H1 (cell line): Measurements from ENCODE around the gene CBR3. TPM values are rescaled to one million over a fixed set of nuclear protein-coding genes. Genes with fewer than 3 reads are reported as not detected.

ENCODE experiments used
- CTCF ChIA-PET: fragments of 300-600 bp; sonication (Branson Sonifier 250); formaldehyde crosslinking; loops from one replicate; lab custom pipeline; 2021; ENCODE audit not compliant: partially characterized antibody; lab: Charles Lee
- POLR2A ChIA-PET: fragments of 300-600 bp; sonication (Branson Sonifier 250); formaldehyde crosslinking; loops from one replicate; lab custom pipeline; 2021; ENCODE audit warnings: inconsistent platforms; ENCODE audit not compliant: partially characterized antibody; lab: Charles Lee
- DNase-seq, 2 experiments: peaks; one replicate each; pipeline versions ENCODE4 v3.0.0 to v3.0.0-alpha.2; 2010 to 2022; ENCODE audit warnings: low spot score in 2 of 2, low read depth in 1 of 2, mixed read lengths in 1 of 2
- FAIRE-seq: peaks from 2 replicates; lab custom pipeline; 2011; peaks lifted over from hg19 to GRCh38; lab: Jason Lieb, UNC
- H2AFZ ChIP-seq: 2 replicates; pipeline ENCODE4 v1.8.1; 2012; ENCODE audit warnings: low read length, inconsistent platforms
- H2AK5ac ChIP-seq: 2 replicates; pipeline ENCODE4 v1.6.1; 2013; ENCODE audit warnings: low read depth, low read length
- H2BK120ac ChIP-seq: replicated peaks from 2 replicates; pipeline ENCODE3; 2013; ENCODE audit warnings: low read depth, low read length, inconsistent platforms
- H2BK12ac ChIP-seq: 2 replicates; pipeline ENCODE4 v1.6.1; 2013; ENCODE audit warnings: low read depth, low read length
- H2BK15ac ChIP-seq: 2 replicates; pipeline ENCODE4 v1.6.1; 2013; ENCODE audit warnings: low read length
- H2BK20ac ChIP-seq: 2 replicates; pipeline ENCODE4 v1.6.1; 2013; ENCODE audit warnings: low read length
- H2BK5ac ChIP-seq: 2 replicates; pipeline ENCODE4 v1.6.1; 2013; ENCODE audit warnings: low read depth, low read length
- H3K14ac ChIP-seq: 2 replicates; pipeline ENCODE4 v1.6.1; 2013; ENCODE audit warnings: inconsistent platforms; ENCODE audit not compliant: insufficient read length
- H3K18ac ChIP-seq: 2 replicates; pipeline ENCODE4 v1.6.1; 2013; ENCODE audit warnings: low read length; ENCODE audit errors: extremely low read depth
- H3K23ac ChIP-seq: 2 replicates; pipeline ENCODE4 v1.6.1; 2013; ENCODE audit warnings: inconsistent platforms; ENCODE audit not compliant: insufficient read length
- H3K23me2 ChIP-seq: 2 replicates; pipeline ENCODE4 v1.6.1; 2013; ENCODE audit warnings: low read depth, low read length
- H3K27ac ChIP-seq: 2 replicates; pipeline ENCODE4 v1.6.1; 2011; ENCODE audit warnings: low read depth, low read length, inconsistent platforms
- H3K27me3 ChIP-seq, 4 experiments: replicated peaks in 1 of 4; 1 replicate in 1 of 4; 2 replicates in 3 of 4; pipeline versions ENCODE4 v1.6.1 to v1.8.1; 2011 to 2013; ENCODE audit warnings: low read length in 3 of 4, mild to moderate bottlenecking in 3 of 4, inconsistent platforms in 2 of 4, mixed read lengths in 2 of 4, moderate library complexity in 1 of 4; ENCODE audit not compliant: control insufficient read depth in 3 of 4, insufficient read depth in 3 of 4; ENCODE audit errors: extremely low read depth in 1 of 4
- H3K36me3 ChIP-seq, 4 experiments: 2 replicates each; pipeline versions ENCODE4 v1.6.1 to v1.8.1; 2011 to 2013; ENCODE audit warnings: mild to moderate bottlenecking in 4 of 4, low read length in 3 of 4, moderate library complexity in 2 of 4, control low read depth in 1 of 4, inconsistent platforms in 1 of 4; ENCODE audit not compliant: insufficient read depth in 4 of 4, control insufficient read depth in 2 of 4
- H3K4ac ChIP-seq: replicated peaks from 2 replicates; pipeline ENCODE3; 2013; ENCODE audit warnings: low read length, low read depth, mixed read lengths, inconsistent platforms; ENCODE audit not compliant: insufficient read length
- H3K4me1 ChIP-seq, 4 experiments: replicated peaks in 1 of 4; 1 replicate in 1 of 4; 2 replicates in 3 of 4; pipeline versions ENCODE4 v1.6.1 to v1.8.1; 2011 to 2013; ENCODE audit warnings: low read length in 3 of 4, inconsistent platforms in 2 of 4, mixed read lengths in 1 of 4; ENCODE audit not compliant: insufficient read depth in 4 of 4, control insufficient read depth in 3 of 4
- H3K4me2 ChIP-seq, 2 experiments: 2 replicates each; pipeline versions ENCODE4 v1.6.1 to v1.8.1; 2011 to 2013; ENCODE audit warnings: low read depth in 2 of 2, low read length in 2 of 2, control low read depth in 1 of 2, inconsistent platforms in 1 of 2, mild to moderate bottlenecking in 1 of 2; ENCODE audit not compliant: insufficient read depth in 1 of 2
- H3K4me3 ChIP-seq, 4 experiments: fragments of 200-600, 300-600 bp in 1 of 4; sonication (generic), shearing (Covaris generic), sonication (Bioruptor Twin) in 1 of 4; 2 replicates each; pipeline versions ENCODE4 v1.5.1 to v1.8.1; 2011 to 2016; ENCODE audit warnings: low read length in 4 of 4, low read depth in 3 of 4, control low read depth in 2 of 4, inconsistent platforms in 2 of 4, mild to moderate bottlenecking in 2 of 4, mixed read lengths in 1 of 4, moderate library complexity in 1 of 4; ENCODE audit not compliant: insufficient read depth in 2 of 4; ENCODE audit errors: extremely low read depth in 1 of 4
- H3K56ac ChIP-seq: replicated peaks from 2 replicates; pipeline ENCODE3; 2013; ENCODE audit warnings: low read depth, mild to moderate bottlenecking, mixed read lengths, low read length, inconsistent platforms; ENCODE audit not compliant: insufficient read length
- H3K79me1 ChIP-seq: 2 replicates; pipeline ENCODE4 v1.6.1; 2013; ENCODE audit warnings: low read depth, low read length, control low read depth
- H3K79me2 ChIP-seq, 2 experiments: 2 replicates each; pipeline versions ENCODE4 v1.6.1 to v1.8.1; 2012 to 2013; ENCODE audit warnings: low read length in 2 of 2, mild to moderate bottlenecking in 2 of 2, inconsistent platforms in 1 of 2; ENCODE audit not compliant: insufficient read depth in 2 of 2, control insufficient read depth in 1 of 2
- H3K9ac ChIP-seq, 4 experiments: replicated peaks in 1 of 4; 1 replicate in 1 of 4; 2 replicates in 3 of 4; pipeline versions ENCODE4 v1.6.1 to v1.8.1; 2011 to 2013; ENCODE audit warnings: low read depth in 3 of 4, low read length in 3 of 4, control low read depth in 2 of 4, mild to moderate bottlenecking in 2 of 4, moderate library complexity in 2 of 4, inconsistent platforms in 1 of 4; ENCODE audit errors: extremely low read depth in 1 of 4
- H3K9me3 ChIP-seq, 2 experiments: 2 replicates each; pipeline versions ENCODE4 v1.6.1 to v1.8.1; 2012 to 2013; ENCODE audit warnings: mild to moderate bottlenecking in 2 of 2, moderate library complexity in 2 of 2, control low read depth in 1 of 2, inconsistent platforms in 1 of 2, low read depth in 1 of 2, low read length in 1 of 2, mixed read lengths in 1 of 2; ENCODE audit not compliant: insufficient read depth in 2 of 2
- H4K20me1 ChIP-seq, 2 experiments: replicated peaks in 1 of 2; 2 replicates each; pipeline versions ENCODE3 to v1.8.1; 2011 to 2013; ENCODE audit warnings: inconsistent platforms in 2 of 2, low read length in 2 of 2, mild to moderate bottlenecking in 1 of 2; ENCODE audit not compliant: insufficient read depth in 2 of 2, control insufficient read depth in 1 of 2
- H4K5ac ChIP-seq: 2 replicates; pipeline ENCODE4 v1.6.1; 2013; ENCODE audit warnings: low read length, low read depth, mixed read lengths, inconsistent platforms; ENCODE audit not compliant: insufficient read length
- H4K8ac ChIP-seq: 2 replicates; pipeline ENCODE4 v1.8.0; 2013; ENCODE audit warnings: mild to moderate bottlenecking, moderate library complexity, low read length, inconsistent platforms; ENCODE audit not compliant: insufficient read depth; ENCODE audit errors: extremely low read depth
- H4K91ac ChIP-seq: replicated peaks from 2 replicates; pipeline ENCODE3; 2013; ENCODE audit warnings: low read length, mixed read lengths, inconsistent platforms; ENCODE audit not compliant: insufficient read length
- CEBPB ChIP-seq: IDR thresholded peaks from 2 replicates; pipeline ENCODE4 v1.6.1; 2012; ENCODE audit warnings: low read depth, low read length
- EP300 ChIP-seq, 2 experiments: IDR thresholded peaks; 1 replicate in 1 of 2; 2 replicates in 1 of 2; pipeline ENCODE4 v1.6.1; 2011 to 2012; ENCODE audit warnings: low read depth in 2 of 2, low read length in 2 of 2, mild to moderate bottlenecking in 2 of 2, borderline replicate concordance in 1 of 2, inconsistent platforms in 1 of 2, moderate library complexity in 1 of 2
- KDM1A ChIP-seq: fragments of 200-600, 300-600 bp; sonication (generic); IDR thresholded peaks from 2 replicates; pipeline ENCODE4 v1.7.1; 2016; ENCODE audit warnings: mild to moderate bottlenecking, low read length, borderline replicate concordance
- RFX5 ChIP-seq: IDR thresholded peaks from 2 replicates; pipeline ENCODE4 v1.6.1; 2011; ENCODE audit warnings: low read depth, low read length, improper control_type of control experiment, borderline replicate concordance
- SRF ChIP-seq: IDR thresholded peaks from 2 replicates; pipeline ENCODE4 v1.6.1; 2011; ENCODE audit warnings: mild to moderate bottlenecking, low read depth, low read length, moderate library complexity
- TCF12 ChIP-seq: IDR thresholded peaks from 2 replicates; pipeline ENCODE4 v1.6.1; 2011; ENCODE audit warnings: low read depth, mild to moderate bottlenecking, low read length
- ZNF274 ChIP-seq: IDR thresholded peaks from 2 replicates; pipeline ENCODE4 v1.7.0; 2012; ENCODE audit warnings: low read length, borderline replicate concordance; ENCODE audit errors: extremely low read depth
- WGBS, 2 experiments: shearing (Covaris generic) in 1 of 2; methylation state at CpG; one replicate each; pipeline versions ENCODE4 v1.1.6 to v1.1.7; 2013 to 2015; ENCODE audit warnings: low lambda C conversion rate in 2 of 2, mixed read lengths in 2 of 2, inconsistent platforms in 1 of 2, low coverage in 1 of 2, missing lambda C conversion rate in 1 of 2; ENCODE audit not compliant: insufficient replicate concordance in 2 of 2, insufficient coverage in 1 of 2, insufficient read length in 1 of 2; ENCODE audit errors: extremely low coverage in 1 of 2, missing lambda C conversion rate in 1 of 2; 5-methylcytosine and 5-hydroxymethylcytosine counted together
- polyA plus RNA-seq, 7 experiments: library from polyadenylated mRNA; depleted of rRNA in 3 of 7; stranded (reverse) in 5 of 7; unstranded in 2 of 7; fragments of >200 nt in 5 of 7; fragments of 200-250 nt in 2 of 7; gene quantifications; 1 replicate in 5 of 7; 2 replicates in 1 of 7; 4 replicates in 1 of 7; pipeline versions ENCODE4 v1.2.1 to v1.2.3, GENCODE V29; 2011 to 2013; ENCODE audit warnings: missing spikeins in 2 of 7, mixed read lengths in 2 of 7
- total RNA-seq: library from RNA; stranded (reverse); fragmentation: NEBNext Ultra II Directional; extraction: Animal tissue kit (Norgen Biotek cat#: 25700); gene quantifications from 2 replicates; pipeline ENCODE4 v1.2.1, GENCODE V29; 2021
- TF ChIP-seq, protein P1 (sequence below), 3 experiments: IDR thresholded peaks; 1 replicate in 2 of 3; 2 replicates in 1 of 3; pipeline versions ENCODE4 v1.5.1 to v1.6.1; 2011; ENCODE audit warnings: low read length in 3 of 3, mild to moderate bottlenecking in 3 of 3, inconsistent platforms in 2 of 3, low read depth in 1 of 3, moderate library complexity in 1 of 3; ENCODE audit not compliant: insufficient read depth in 1 of 3; ENCODE audit errors: control extremely low read depth in 1 of 3

The CBR3 gene
- total and polyA plus RNA-seq, 2 of the 8 experiments (the other 6 are each of a cell fraction or from before 2014, with no cell fraction given): 1.2 to 4.3 TPM

DNA sequence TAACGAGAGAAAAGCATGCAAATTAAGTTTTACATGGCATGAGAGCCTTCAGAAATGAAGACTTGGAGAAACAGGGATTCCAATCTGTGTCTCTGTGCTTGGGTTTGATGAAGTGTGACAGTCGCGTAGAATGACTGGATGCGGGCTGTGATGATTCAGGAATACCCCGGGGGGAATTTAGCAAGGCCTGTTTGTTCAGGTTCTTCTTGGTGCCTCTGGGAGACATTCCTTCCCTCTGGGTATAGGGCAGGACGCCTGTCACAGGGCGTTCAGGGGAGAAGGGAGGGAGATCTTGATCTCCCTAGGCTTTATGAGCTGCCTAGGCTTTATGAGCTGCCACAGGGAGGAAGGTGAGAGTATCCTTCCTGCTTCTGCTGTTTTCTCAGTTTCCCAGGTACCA, 58.3 kb downstream of the CBR3 start:
- H3K14ac ChIP-seq: no peak overlapping the region
- no peaks in the 10 kb centered on the region for H3K23me2 ChIP-seq
- no peaks in the 10 kb centered on the region; a peak in 1 of 7 replicates for H3K27me3 ChIP-seq
- no peaks in the 10 kb centered on the region for H3K79me1 ChIP-seq
- H3K79me2 ChIP-seq: no peaks in the 10 kb centered on the region
- no peak overlapping the region for H3K4me3 ChIP-seq
- H2BK5ac ChIP-seq: no peak overlapping the region
- ChIA-PET POLR2A (interaction anchor here (1.2 kb wide), 1 partner anchor 27 kb away, joined by 3 read pairs; no protein-coding TSS in a partner anchor), CTCF (interaction anchor here (0.7 to 1.6 kb wide), 4 partner anchors 7 to 56 kb away, joined by 3 to 5 read pairs (median 3); no protein-coding TSS in a partner anchor)
- no peaks in the 10 kb centered on the region for H4K20me1 ChIP-seq
- H2BK12ac ChIP-seq: no peak overlapping the region
- no peak overlapping the region for H3K9ac ChIP-seq
- H3K27ac ChIP-seq: no peak overlapping the region
- TF ChIP-seq SRF (no peak), EP300 (IDR thresholded peaks at IDR 0.05; ENCODE audit: borderline replicate concordance in 1 of 2, low read depth in 2 of 2, low read length in 2 of 2) (no peak), RFX5 (no peak), CEBPB (no peak), ZNF274 (no peak), TCF12 (no peak), KDM1A (no peak)
- TF ChIP-seq, protein P1, sequence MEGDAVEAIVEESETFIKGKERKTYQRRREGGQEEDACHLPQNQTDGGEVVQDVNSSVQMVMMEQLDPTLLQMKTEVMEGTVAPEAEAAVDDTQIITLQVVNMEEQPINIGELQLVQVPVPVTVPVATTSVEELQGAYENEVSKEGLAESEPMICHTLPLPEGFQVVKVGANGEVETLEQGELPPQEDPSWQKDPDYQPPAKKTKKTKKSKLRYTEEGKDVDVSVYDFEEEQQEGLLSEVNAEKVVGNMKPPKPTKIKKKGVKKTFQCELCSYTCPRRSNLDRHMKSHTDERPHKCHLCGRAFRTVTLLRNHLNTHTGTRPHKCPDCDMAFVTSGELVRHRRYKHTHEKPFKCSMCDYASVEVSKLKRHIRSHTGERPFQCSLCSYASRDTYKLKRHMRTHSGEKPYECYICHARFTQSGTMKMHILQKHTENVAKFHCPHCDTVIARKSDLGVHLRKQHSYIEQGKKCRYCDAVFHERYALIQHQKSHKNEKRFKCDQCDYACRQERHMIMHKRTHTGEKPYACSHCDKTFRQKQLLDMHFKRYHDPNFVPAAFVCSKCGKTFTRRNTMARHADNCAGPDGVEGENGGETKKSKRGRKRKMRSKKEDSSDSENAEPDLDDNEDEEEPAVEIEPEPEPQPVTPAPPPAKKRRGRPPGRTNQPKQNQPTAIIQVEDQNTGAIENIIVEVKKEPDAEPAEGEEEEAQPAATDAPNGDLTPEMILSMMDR (IDR thresholded peaks at IDR 0.05; ENCODE audit: control extremely low read depth in 1 of 3, insufficient read depth in 1 of 3, low read depth in 1 of 3, low read length in 3 of 3): no peak
- H3K18ac ChIP-seq: no peak overlapping the region
- no peak overlapping the region for H4K8ac ChIP-seq
- H3K4me1 ChIP-seq: no peaks in the 10 kb centered on the region; a peak in 2 of 7 replicates
- no peak overlapping the region for H3K56ac ChIP-seq
- H3K23ac ChIP-seq: no peak overlapping the region
- no peak overlapping the region for H3K4ac ChIP-seq
- no peak overlapping the region for H2BK20ac ChIP-seq
- WGBS, 2 experiments: 80% methylated on average over 7 of the region's 7 CpGs; no CpG with 5 or more reads in 1 of the 2 experiments
- H3K4me2 ChIP-seq: no peak overlapping the region
- no peaks in the 10 kb centered on the region for H3K36me3 ChIP-seq
- no peak for FAIRE-seq
- no peak overlapping the region for H2BK15ac ChIP-seq
- no peak overlapping the region for H2BK120ac ChIP-seq
- no peak overlapping the region for H4K5ac ChIP-seq
- H3K9me3 ChIP-seq: no peaks in the 10 kb centered on the region
- no peak overlapping the region for H4K91ac ChIP-seq
- no peak overlapping the region for H2AK5ac ChIP-seq
- DNase-seq: no peak
- no peak overlapping the region for H2AFZ ChIP-seq
